Endothelial cell of hepatic sinusoid (primary cell): ENCODE results near the gene PRSS8.
"Not testable (repeated sequence)": the region's sequence is repeated elsewhere in the genome, so short reads cannot be mapped to it uniquely, and the experiment has no call there.

Experiments used
- in situ Hi-C: cut with HindIII; loops from 2 replicates; pipeline ENCODE4 v1.10.0; 2017; ENCODE audit warnings: low sequenced_read_pairs

The PRSS8 gene

DNA sequence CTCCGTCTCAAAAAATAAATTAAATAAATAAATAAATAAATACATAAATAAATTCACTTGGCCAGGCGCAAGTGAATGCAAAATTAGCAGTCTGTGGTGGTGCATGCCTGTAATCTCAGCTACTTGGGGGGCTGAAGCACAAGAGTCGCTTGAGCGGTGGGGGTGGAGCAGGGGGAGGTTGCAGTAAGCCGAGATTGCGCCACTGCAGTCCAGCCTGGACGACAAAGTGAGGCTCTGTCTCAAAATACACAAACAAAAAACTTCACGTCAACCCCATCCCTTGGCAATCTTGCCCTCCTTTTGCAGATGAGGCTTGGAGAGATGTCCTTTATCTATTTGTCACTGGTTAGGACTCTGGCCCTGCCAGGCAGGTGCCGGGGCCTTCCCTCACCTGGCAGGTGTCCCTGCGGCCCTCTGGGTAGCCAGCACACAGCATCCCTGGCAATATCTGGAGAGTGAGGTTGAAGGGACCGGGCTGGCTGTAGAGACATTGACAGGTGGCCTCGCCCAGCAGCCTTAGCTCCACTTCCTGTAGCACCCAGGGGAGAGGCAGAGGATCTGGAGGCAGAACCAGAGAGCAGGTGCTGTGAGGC, 10.0 kb upstream of the PRSS8 start:
- in situ Hi-C loops, result no loop called here

GRCh38 chr16:31144418-31144817, 8.9 kb upstream of the PRSS8 start:
- in situ Hi-C loops, result not testable (repeated sequence)

GRCh38 chr16:31143694-31144148, 8.2 kb upstream of the PRSS8 start:
- in situ Hi-C loops, result no loop called here

DNA sequence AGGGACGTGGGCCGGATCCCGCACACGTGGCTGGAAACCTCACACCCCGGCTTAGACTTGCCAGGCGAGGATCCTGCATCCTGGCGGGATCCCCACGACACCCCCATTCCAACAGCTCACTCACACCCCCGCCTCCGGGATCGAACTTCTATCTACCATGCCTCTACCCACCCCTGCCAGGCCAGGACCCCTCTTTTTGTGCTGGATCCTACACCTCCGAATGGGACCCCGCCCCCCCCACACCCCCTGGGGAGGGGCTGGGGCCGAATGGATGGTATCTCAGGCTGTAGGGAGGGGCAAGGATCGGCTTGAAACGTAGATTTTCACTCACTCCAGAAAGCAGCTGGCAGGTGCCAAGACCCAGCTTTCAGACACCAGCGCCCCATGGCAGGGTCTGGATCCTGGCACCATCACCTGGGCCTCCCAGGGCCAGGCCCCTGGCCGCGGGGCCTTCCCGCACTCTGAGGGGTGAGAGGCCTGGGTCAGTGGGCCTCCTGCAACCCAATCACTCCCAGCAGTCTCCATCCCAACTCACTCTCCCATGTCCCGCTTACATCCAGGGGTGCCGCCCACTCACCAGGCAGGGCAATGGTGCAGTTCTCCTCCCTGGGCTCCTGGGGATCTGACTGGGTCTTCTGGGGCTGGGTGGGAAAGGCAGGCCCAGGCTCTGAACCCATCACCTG, 7.6 kb upstream of the PRSS8 start:
- in situ Hi-C loops, result no loop called here

DNA sequence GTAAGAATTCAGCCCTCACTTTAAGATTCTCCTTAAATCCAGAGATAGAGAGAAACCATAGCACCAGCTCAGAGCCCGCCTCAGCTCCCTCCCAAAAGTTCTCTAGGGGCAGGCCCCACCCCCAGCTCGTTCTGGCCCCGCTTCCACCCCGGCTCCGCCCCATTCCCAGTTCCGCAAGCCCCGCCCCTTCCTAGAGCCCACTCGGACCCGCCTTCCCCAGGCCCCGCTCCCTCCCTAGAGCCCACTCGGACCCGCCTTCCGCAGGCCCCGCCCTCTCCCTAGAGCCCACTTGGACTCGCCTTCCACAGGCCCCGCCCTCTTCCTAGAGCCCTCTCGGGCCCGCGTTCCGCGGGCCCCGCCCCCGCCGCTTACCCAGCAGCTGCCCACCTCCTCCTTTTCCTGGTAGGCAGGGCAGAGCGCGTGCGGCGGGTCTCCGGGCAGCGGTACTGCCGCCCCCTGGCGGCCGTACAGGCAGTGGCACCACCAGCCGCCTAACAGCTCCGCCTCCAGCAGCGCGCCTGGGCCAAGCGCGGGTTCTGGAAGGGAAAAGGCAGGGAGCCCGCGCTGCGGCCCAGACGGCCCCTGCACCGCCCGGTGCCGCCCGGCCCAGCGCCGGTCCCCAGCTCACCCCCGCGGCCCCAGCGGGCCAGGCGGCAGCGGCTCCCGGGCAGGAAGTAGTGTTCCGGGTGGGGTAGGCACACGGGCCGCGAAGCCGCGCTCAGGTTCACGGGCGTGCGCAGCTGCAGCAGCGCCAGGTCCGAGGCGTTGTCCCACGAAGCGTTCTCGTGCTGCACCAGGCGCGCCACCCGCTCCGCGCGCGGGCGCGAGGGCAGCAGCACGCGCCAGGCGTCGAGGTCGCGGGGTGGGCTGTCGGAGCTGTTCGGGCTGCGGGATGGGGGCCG, 6.8 kb upstream of the PRSS8 start:
- in situ Hi-C loops, result no loop called here

- in situ Hi-C loops, result no loop called here
These were observed 6.1 kb upstream of the PRSS8 start for GRCh38 chr16:31141489-31142108.

DNA sequence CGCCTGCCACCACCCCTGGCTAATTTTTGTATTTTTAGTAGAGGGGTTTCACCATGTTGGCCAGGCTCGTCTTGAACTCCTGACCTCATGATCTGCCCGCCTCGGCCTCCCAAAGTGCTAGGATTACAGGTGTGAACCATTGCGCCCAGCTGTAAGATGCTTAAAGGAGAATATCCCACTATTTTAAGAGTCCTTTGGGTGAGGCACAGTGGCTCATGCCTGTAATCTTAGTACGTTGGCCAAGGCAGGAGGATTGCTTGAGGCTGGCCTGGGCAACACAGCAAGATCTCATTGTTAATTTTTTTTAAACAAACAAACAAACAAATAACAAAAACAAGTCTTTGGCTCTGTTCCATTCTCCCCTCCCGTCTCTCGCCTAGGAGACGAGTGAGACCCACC, 5.5 kb upstream of the PRSS8 start:
- in situ Hi-C loops, result not testable (repeated sequence)

- in situ Hi-C loops, result no loop called here
These were observed 3.4 kb upstream of the PRSS8 start for GRCh38 chr16:31138621-31139578.

DNA sequence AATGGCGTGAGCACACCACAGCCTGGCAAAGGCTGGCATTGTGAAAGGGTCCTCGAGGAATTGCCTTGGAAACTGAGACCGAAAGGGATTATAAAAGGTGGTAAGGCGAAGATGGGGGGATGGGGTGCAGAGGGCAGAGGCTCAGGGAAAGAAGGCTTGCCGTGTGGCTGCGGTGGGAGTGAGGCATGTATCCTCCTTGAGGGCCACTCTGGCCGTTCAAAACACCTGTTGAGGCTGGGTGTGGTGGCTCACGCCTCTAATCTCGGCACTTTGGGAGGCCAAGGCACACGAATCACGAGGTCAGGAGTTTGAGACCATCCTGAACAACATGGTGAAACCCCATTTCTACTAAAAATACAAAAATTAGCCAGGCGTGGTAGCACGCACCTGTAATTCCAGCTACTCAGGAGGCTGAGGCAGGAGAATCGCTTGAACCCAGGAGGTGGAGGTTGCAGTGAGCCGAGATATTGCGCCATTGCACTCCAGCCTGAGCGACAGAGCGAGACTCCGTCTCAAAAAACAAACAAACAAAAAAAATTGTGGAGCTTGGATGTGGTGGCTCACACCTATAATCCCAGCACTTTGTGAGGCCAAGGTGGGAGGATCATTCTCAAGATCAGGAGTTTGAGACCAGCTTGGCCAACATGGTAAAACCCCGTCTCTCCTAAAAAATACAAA, 1.4 kb upstream of the PRSS8 start:
- in situ Hi-C loops, result not testable (repeated sequence)

GRCh38 chr16:31136287-31136662, 748 bp upstream of the PRSS8 start:
- in situ Hi-C loops, result no loop called here

- in situ Hi-C loops, result no loop called here
These were observed 647 bp downstream of the PRSS8 start for GRCh38 chr16:31134625-31135534.

DNA sequence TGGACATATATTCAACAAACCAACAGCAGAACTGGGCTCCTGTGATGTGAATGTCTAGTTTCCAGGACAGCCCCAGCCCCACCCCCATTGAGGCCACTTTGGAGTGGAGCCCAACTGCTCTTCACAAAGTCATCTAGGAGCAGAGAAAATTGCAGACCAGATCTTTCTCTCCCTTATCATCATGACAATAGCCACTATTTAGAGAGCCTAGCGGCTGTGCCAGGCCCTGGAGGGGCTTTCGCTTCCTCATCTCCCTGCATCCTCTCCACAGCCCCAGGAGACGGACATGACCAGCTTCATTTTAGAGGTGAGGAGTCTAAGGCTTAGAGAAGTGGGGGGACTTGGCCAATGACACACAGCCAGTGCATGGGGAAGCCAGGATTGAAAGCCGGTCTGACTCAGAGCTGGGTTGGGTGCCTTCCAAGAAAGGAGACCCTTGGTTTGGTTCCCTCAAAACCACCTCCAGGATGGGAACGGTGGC, 1.4 kb downstream of the PRSS8 start:
- in situ Hi-C loops, result no loop called here

GRCh38 chr16:31133046-31133501, 2.5 kb downstream of the PRSS8 start:
- in situ Hi-C loops, result no loop called here

DNA sequence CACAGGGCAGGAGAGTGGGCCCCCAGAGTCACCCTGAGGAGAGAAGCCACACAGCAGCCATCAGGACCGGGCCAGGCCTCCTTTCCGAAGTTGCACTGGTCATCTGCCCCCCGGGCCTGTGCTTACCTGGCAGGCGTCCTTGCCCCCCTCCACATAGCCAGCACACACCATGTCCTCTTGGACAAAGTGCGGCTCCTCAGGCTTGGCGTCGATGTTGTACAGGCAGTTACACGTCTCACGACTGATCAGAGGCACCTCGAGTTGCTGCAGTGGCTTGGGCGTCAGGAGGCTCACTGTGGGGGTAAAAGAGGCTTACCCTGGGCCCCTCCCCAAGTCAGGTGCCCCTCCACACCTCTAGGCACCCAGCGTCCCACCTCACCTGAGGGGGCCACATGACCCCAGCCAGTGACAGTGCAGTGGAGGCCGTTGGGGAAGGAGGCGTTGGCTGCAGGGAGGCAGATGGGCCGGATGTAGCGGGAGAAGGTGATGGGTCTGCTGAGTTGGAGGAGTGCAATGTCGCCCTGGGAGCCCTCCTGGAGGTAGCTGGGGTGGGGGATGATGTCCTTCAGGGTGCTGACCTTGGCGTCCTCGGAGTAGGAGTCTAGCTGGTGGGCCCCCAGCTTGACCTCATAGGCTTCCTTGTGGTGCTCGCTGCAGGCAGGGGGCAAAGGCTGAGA, 3.1 kb downstream of the PRSS8 start:
- in situ Hi-C loops, result no loop called here

GRCh38 chr16:31131841-31132271, 3.7 kb downstream of the PRSS8 start:
- in situ Hi-C loops, result no loop called here

DNA sequence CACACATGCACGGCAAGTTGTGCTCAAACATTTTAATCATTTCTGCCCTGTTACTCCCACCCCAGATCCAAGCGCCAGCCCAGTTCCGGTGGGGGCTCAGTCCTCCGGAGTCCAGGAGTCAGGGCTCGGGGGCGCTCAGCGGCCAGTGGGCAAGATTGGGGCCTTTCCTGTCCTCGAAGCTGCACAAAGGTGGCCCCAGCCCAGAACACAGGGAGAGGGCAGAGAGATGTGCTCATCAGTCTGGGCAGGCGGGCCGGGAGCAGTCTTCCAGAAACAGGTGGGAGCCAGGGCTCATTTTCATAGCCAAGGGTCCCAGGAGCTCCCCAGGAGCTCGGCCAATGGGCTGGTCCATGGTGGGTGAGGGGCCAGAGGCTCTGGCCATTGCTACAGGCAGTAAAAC, 4.1 kb downstream of the PRSS8 start:
- in situ Hi-C loops, result no loop called here

DNA sequence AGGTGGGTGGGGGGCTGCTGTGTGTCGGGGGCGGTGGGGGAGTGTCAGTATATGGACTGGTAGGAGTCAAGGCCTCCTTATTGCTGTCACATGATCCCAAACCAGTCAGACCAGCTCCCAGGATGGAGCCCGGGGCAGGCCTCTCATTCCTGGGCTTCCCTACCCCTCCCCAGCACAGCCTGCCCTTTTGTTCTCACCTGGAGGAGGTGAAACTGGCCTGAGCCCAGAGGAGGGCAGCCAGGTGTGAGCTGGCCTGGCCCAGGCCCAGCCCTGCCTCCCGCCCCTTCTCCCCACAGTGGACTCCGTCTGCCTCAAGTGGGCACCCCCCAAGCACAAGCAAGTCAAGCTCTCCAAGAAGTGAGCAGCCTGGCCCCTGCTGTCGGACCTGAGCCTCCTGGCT, 4.6 kb downstream of the PRSS8 start:
- in situ Hi-C loops, result no loop called here
